ENCODE measurements around the gene NELFB.

- TF ChIP-seq CTCF (IDR thresholded peaks at IDR 0.05): no peak
- no peak for TF ChIP-seq POLR2A (IDR thresholded peaks at IDR 0.05)
- TF ChIP-seq EP300 (IDR thresholded peaks at IDR 0.05; ENCODE audit: low read depth): no peak
Measured at GRCh38 chr9:137321726-137322361, 66.7 kb downstream of the NELFB start.

All from transverse colon (tissue), 3 donors.